ENCODE data around the gene PTPRN2.

PTPRN2 gene

GRCh38 chr7:157799076-157799685 is 788.4 kb downstream of the PTPRN2 start:
- DNase-seq (ENCODE audit: low read depth in 3 of 3) = no peak

- no peak for DNase-seq (ENCODE audit: low read depth in 3 of 3)
Observed at GRCh38 chr7:157797361-157797760, 790.3 kb downstream of the PTPRN2 start.

GRCh38 chr7:157796846-157797245 is 790.8 kb downstream of the PTPRN2 start:
- DNase-seq (ENCODE audit: low read depth in 3 of 3) = no peak

GRCh38 chr7:157795643-157796042 is 792.0 kb downstream of the PTPRN2 start:
- no peak for DNase-seq (ENCODE audit: low read depth in 3 of 3)

- DNase-seq (ENCODE audit: low read depth in 3 of 3) = no peak
Observed at GRCh38 chr7:157795199-157795598, 792.4 kb downstream of the PTPRN2 start.

- no peak for DNase-seq (ENCODE audit: low read depth in 3 of 3)
Observed at GRCh38 chr7:157794746-157795065, 792.9 kb downstream of the PTPRN2 start.

GRCh38 chr7:157793973-157794745 is 793.5 kb downstream of the PTPRN2 start:
- DNase-seq (ENCODE audit: low read depth in 3 of 3) = no peak

- DNase-seq (ENCODE audit: low read depth in 3 of 3) = no peak
Observed at GRCh38 chr7:157793087-157793353, 794.6 kb downstream of the PTPRN2 start.

GRCh38 chr7:157792241-157793086 is 795.2 kb downstream of the PTPRN2 start:
- DNase-seq (ENCODE audit: low read depth in 3 of 3) = no peak

- DNase-seq (ENCODE audit: low read depth in 3 of 3) = no peak
Observed at GRCh38 chr7:157791666-157792065, 796.0 kb downstream of the PTPRN2 start.

- DNase-seq (ENCODE audit: low read depth in 3 of 3) = no peak
Observed at GRCh38 chr7:157791261-157791660, 796.4 kb downstream of the PTPRN2 start.

GRCh38 chr7:157789942-157790341 is 797.7 kb downstream of the PTPRN2 start:
- DNase-seq (ENCODE audit: low read depth in 3 of 3) = no peak

GRCh38 chr7:157789094-157789493 is 798.5 kb downstream of the PTPRN2 start:
- no peak for DNase-seq (ENCODE audit: low read depth in 3 of 3)

GRCh38 chr7:157788573-157788972 is 799.0 kb downstream of the PTPRN2 start:
- DNase-seq (ENCODE audit: low read depth in 3 of 3) = no peak

GRCh38 chr7:157787275-157787701 is 800.3 kb downstream of the PTPRN2 start:
- no peak for DNase-seq (ENCODE audit: low read depth in 3 of 3)

- DNase-seq (ENCODE audit: low read depth in 3 of 3) = no peak
Observed at GRCh38 chr7:157786375-157787274, 801.0 kb downstream of the PTPRN2 start.

- no peak for DNase-seq (ENCODE audit: low read depth in 3 of 3)
Observed at GRCh38 chr7:157785486-157786186, 802.0 kb downstream of the PTPRN2 start.

GRCh38 chr7:157784979-157785441 is 802.6 kb downstream of the PTPRN2 start:
- DNase-seq (ENCODE audit: low read depth in 3 of 3) = no peak

GRCh38 chr7:157784041-157784835 is 803.4 kb downstream of the PTPRN2 start:
- no peak for DNase-seq (ENCODE audit: low read depth in 3 of 3)

- no peak for DNase-seq (ENCODE audit: low read depth in 3 of 3)
Observed at GRCh38 chr7:157782041-157782440, 805.6 kb downstream of the PTPRN2 start.
